GM12864 (cell line): ENCODE measurements around the gene DNPEP.

Experiments used
- DNase-seq: peaks from one replicate; pipeline ENCODE4 v3.0.0-alpha.2; 2011; ENCODE audit warnings: low read depth
- H3K4me3 ChIP-seq: 2 replicates; pipeline ENCODE4 v1.5.1; 2011; ENCODE audit warnings: mild to moderate bottlenecking, low read depth, low read length, control low read depth
- CTCF ChIP-seq: IDR thresholded peaks from 2 replicates; pipeline ENCODE4 v1.5.1; 2011; ENCODE audit warnings: low read depth, mild to moderate bottlenecking, moderate library complexity, low read length, control low read depth, inconsistent platforms; ENCODE audit errors: missing control alignments

DNPEP gene

GRCh38 chr2:219419012-219419324, 31.3 kb upstream of the DNPEP start:
- no peak for TF ChIP-seq CTCF
- DNase-seq = no peak
- H3K4me3 ChIP-seq = no peak overlapping the region

- no peak within 1 kb of the TSS for H3K4me3 ChIP-seq
- TF ChIP-seq CTCF = no peak
- no peak for DNase-seq
Measured at GRCh38 chr2:219418155-219419011, 30.7 kb upstream of the DNPEP start, which contains the start of gene DES. Gene DES, plus strand, starts transcription at chr2:219418377. Its CDS starts 86 bp downstream, at chr2:219418463.

- no peak for DNase-seq
- no peak for TF ChIP-seq CTCF
- no peak overlapping the region for H3K4me3 ChIP-seq
Measured at GRCh38 chr2:219417374-219417773, 29.7 kb upstream of the DNPEP start.

GRCh38 chr2:219416938-219417337, 29.2 kb upstream of the DNPEP start:
- DNase-seq = no peak
- no peak for TF ChIP-seq CTCF
- no peak overlapping the region for H3K4me3 ChIP-seq

GRCh38 chr2:219416235-219416602, 28.5 kb upstream of the DNPEP start:
- no peak for DNase-seq
- no peak for TF ChIP-seq CTCF
- H3K4me3 ChIP-seq = no peak overlapping the region

- no peak overlapping the region for H3K4me3 ChIP-seq
- TF ChIP-seq CTCF = no peak
- DNase-seq = no peak
Measured at GRCh38 chr2:219415580-219416234, 28.0 kb upstream of the DNPEP start.

GRCh38 chr2:219414857-219415256, 27.1 kb upstream of the DNPEP start:
- no peak for TF ChIP-seq CTCF
- no peak for DNase-seq
- H3K4me3 ChIP-seq = no peak overlapping the region
